Neural crest cell (in vitro differentiated cells): Measurements from ENCODE around the gene ALS2CL. TPM values are rescaled to one million over a fixed set of nuclear protein-coding genes. Genes with fewer than 3 reads are reported as not detected.
A peak's percentile ranks its signal among the peaks of the same experiment; 100 is the strongest.

Experiments used
- DNase-seq: peaks from one replicate; pipeline ENCODE4 v3.0.0; 2021; ENCODE audit warnings: low read depth, mixed read lengths, low spot score
- H3K27ac Mint-ChIP-seq: one replicate; pipeline ENCODE4 v1.8.0; 2021; ENCODE audit warnings: mild to moderate bottlenecking, mixed read lengths; ENCODE audit not compliant: unreplicated experiment
- H3K27me3 Mint-ChIP-seq: 2 replicates; pipeline ENCODE4 v1.8.0; 2021; ENCODE audit warnings: low read depth, mild to moderate bottlenecking, mixed read lengths
- H3K36me3 Mint-ChIP-seq: 2 replicates; pipeline ENCODE4 v1.8.0; 2021; ENCODE audit warnings: low read depth, mild to moderate bottlenecking, mixed read lengths
- H3K4me1 Mint-ChIP-seq: 2 replicates; pipeline ENCODE4 v1.8.0; 2021; ENCODE audit warnings: mixed read lengths
- H3K4me3 Mint-ChIP-seq: one replicate; pipeline ENCODE4 v1.8.0; 2021; ENCODE audit warnings: mild to moderate bottlenecking, mixed read lengths
- H3K9me3 Mint-ChIP-seq: 2 replicates; pipeline ENCODE4 v1.8.0; 2021; ENCODE audit warnings: mixed read lengths
- CTCF ChIP-seq: fragments of 200-600 bp; sonication (generic); conservative IDR thresholded peaks from 2 replicates; pipeline ENCODE4 v1.5.0; 2021; ENCODE audit warnings: antibody characterized with exemption, mild to moderate bottlenecking
- total RNA-seq: library from RNA; stranded (reverse); gene quantifications from 2 replicates; pipeline ENCODE4 v1.2.1, GENCODE V29; 2021

The ALS2CL gene
- total RNA-seq, 1 donor from 2014 or later: 0.26 TPM

GRCh38 chr3:46681387-46681786, 12.1 kb downstream of the ALS2CL start:
- TF ChIP-seq CTCF: no peak
- H3K27me3 Mint-ChIP-seq: no peaks in the 10 kb centered on the region
- H3K4me3 Mint-ChIP-seq: no peak overlapping the region

DNA sequence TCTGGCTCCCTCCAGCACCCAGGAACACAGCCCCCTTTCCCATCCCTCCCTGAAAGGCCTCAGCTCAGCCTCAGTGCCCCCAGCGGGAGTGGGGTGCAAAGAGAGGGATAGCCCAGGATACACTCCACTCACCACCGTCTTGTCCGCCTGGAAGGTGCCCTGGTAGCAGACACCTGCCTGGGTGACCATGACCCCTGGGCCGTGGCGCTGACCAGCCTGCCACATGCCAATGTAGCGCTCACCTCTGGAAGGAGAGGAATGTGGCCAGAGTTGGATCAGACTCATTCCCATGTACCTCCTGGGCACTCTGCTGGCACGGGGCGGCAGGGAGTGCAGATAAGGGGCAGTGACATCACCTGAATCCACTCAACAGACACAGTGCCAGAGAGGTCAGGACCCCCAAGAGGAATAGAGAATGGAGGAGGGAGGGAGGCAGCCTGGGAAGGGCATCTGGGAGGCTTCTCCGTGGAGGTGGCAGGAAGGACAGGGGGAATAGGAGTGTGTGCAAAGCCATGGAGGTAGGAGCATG, 13.1 kb downstream of the ALS2CL start:
- no peak overlapping the region for H3K4me3 Mint-ChIP-seq

More at GRCh38 chr3:46681387-46681786, 12.1 kb downstream of the ALS2CL start:
- no peaks in the 10 kb centered on the region for H3K4me1 Mint-ChIP-seq
- no peaks in the 10 kb centered on the region for H3K36me3 Mint-ChIP-seq
- no peak for DNase-seq
- H3K27ac Mint-ChIP-seq: no peak overlapping the region
- no peaks in the 10 kb centered on the region for H3K9me3 Mint-ChIP-seq

DNA sequence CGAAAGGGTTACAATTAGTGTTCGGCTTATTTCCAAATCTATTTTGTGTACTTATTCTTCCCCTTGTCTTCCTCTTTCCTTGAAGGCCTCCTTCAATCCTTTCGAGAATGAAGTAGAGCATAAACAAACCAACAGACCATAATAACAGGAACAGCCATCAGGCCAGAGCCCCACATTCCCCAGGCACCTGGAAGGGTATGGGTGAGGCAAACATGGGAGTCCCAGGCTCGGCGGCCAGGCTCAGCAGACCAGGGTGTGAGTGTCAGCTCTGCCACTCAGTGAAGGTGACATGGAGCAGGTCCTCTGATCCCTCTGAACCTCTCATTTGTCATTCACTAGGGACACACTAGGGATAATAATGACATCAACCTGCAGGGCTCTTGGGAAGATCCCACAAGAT, 13.8 kb downstream of the ALS2CL start:
- Mint-ChIP-seq H3K4me3 (no peak overlapping the region), H3K27me3 (no peaks in the 10 kb centered on the region), H3K36me3 (no peaks in the 10 kb centered on the region), H3K27ac (no peak overlapping the region), H3K4me1 (no peaks in the 10 kb centered on the region), H3K9me3 (no peaks in the 10 kb centered on the region)
- no peak for TF ChIP-seq CTCF
- no peak for DNase-seq

More for the DNA sequence above, 13.1 kb downstream of the ALS2CL start:
- Mint-ChIP-seq H3K36me3 (no peaks in the 10 kb centered on the region), H3K27ac (peak overlapping the region; percentile 37), H3K27me3 (no peaks in the 10 kb centered on the region), H3K4me1 (no peaks in the 10 kb centered on the region), H3K9me3 (no peaks in the 10 kb centered on the region)
- TF ChIP-seq CTCF: no peak
- no peak for DNase-seq

DNA sequence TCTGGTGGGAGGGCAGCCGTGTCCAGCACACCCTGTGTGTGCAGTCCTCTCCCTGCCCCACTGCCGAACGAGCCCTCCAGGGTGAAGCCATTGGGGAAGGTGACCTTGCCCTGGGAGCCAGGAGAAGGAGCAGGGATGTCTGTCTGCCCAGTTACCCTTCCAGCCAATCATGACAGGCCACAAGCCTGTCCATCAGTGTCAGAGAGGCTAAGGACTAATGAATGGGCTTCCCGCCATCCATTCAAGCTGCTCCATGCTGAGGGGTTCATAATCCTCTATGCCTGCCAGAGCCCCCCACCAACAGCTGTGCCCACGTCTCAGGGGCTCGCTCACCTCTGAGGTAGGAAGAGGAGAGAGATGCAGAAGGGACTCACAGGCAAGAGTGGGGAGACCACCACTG, 15.2 kb downstream of the ALS2CL start:
- no peaks in the 10 kb centered on the region for H3K27me3 Mint-ChIP-seq
- no peaks in the 10 kb centered on the region for H3K4me1 Mint-ChIP-seq
- H3K27ac Mint-ChIP-seq: no peak overlapping the region
- no peaks in the 10 kb centered on the region for H3K36me3 Mint-ChIP-seq
- no peak for DNase-seq
- no peak for TF ChIP-seq CTCF
- H3K4me3 Mint-ChIP-seq: no peak overlapping the region
- H3K9me3 Mint-ChIP-seq: no peaks in the 10 kb centered on the region

GRCh38 chr3:46677411-46677726, 16.1 kb downstream of the ALS2CL start:
- no peaks in the 10 kb centered on the region for H3K27me3 Mint-ChIP-seq
- no peaks in the 10 kb centered on the region for H3K4me1 Mint-ChIP-seq
- H3K9me3 Mint-ChIP-seq: no peaks in the 10 kb centered on the region
- no peak overlapping the region for H3K4me3 Mint-ChIP-seq
- no peak for TF ChIP-seq CTCF
- no peaks in the 10 kb centered on the region for H3K36me3 Mint-ChIP-seq
- DNase-seq: no peak
- H3K27ac Mint-ChIP-seq: no peak overlapping the region
